ENCODE results near the gene PDE7B.

PDE7B gene

GRCh38 chr6:136039185-136039584, 187.7 kb downstream of the PDE7B start:
- H3K4me3 ChIP-seq (ENCODE audit: extremely low read depth, insufficient read depth, low read length, poor library complexity, severe bottlenecking): no peak overlapping the region
- no peaks in the 10 kb centered on the region for H3K36me3 ChIP-seq (ENCODE audit: control insufficient read depth, insufficient read depth, low read length)
- no peak overlapping the region for H3K27ac ChIP-seq (ENCODE audit: low read depth, low read length, severe bottlenecking)
- H3K4me1 ChIP-seq (ENCODE audit: control insufficient read depth, insufficient read depth, low read length, poor library complexity, severe bottlenecking): peaks cover 11% of the 10 kb centered on the region
- WGBS, 2 experiments (ENCODE audit: insufficient coverage in 2 of 2): 100% methylated on average over 1 of the region's 4 CpGs; no CpG with 5 or more reads in 1 of the 2 experiments
- no peaks in the 10 kb centered on the region for H3K9me3 ChIP-seq (ENCODE audit: control insufficient read depth, low read length)

- WGBS, 2 experiments (ENCODE audit: insufficient coverage in 2 of 2): 83 to 89% methylated on average over 1 of the region's 1 CpG
Observed at GRCh38 chr6:136050475-136050874, 199.0 kb downstream of the PDE7B start.

GRCh38 chr6:136051140-136051775, 199.8 kb downstream of the PDE7B start:
- H3K4me3 ChIP-seq (ENCODE audit: extremely low read depth, insufficient read depth, low read length, poor library complexity, severe bottlenecking): no peak overlapping the region
- peak overlapping the region; percentile 74 for H3K27ac ChIP-seq (ENCODE audit: low read depth, low read length, severe bottlenecking)
- WGBS, 2 experiments (ENCODE audit: insufficient coverage in 2 of 2): 82% methylated on average over 7 to 8 of the region's 12 CpGs
- no peaks in the 10 kb centered on the region for H3K36me3 ChIP-seq (ENCODE audit: control insufficient read depth, insufficient read depth, low read length)
- peaks cover 16% of the 10 kb centered on the region for H3K4me1 ChIP-seq (ENCODE audit: control insufficient read depth, insufficient read depth, low read length, poor library complexity, severe bottlenecking)
- H3K9me3 ChIP-seq (ENCODE audit: control insufficient read depth, low read length): no peaks in the 10 kb centered on the region

More at GRCh38 chr6:136050475-136050874, 199.0 kb downstream of the PDE7B start:
- no peaks in the 10 kb centered on the region for H3K36me3 ChIP-seq (ENCODE audit: control insufficient read depth, insufficient read depth, low read length)
- peak overlapping the region; percentile 74 for H3K27ac ChIP-seq (ENCODE audit: low read depth, low read length, severe bottlenecking)
- H3K4me1 ChIP-seq (ENCODE audit: control insufficient read depth, insufficient read depth, low read length, poor library complexity, severe bottlenecking): peaks cover 16% of the 10 kb centered on the region
- no peaks in the 10 kb centered on the region for H3K9me3 ChIP-seq (ENCODE audit: control insufficient read depth, low read length)
- no peak overlapping the region for H3K4me3 ChIP-seq (ENCODE audit: extremely low read depth, insufficient read depth, low read length, poor library complexity, severe bottlenecking)

- H3K4me3 ChIP-seq (ENCODE audit: extremely low read depth, insufficient read depth, low read length, poor library complexity, severe bottlenecking): no peak overlapping the region
- no peak overlapping the region for H3K27ac ChIP-seq (ENCODE audit: low read depth, low read length, severe bottlenecking)
- H3K4me1 ChIP-seq (ENCODE audit: control insufficient read depth, insufficient read depth, low read length, poor library complexity, severe bottlenecking): peaks cover 16% of the 10 kb centered on the region
- H3K9me3 ChIP-seq (ENCODE audit: control insufficient read depth, low read length): no peaks in the 10 kb centered on the region
- no peaks in the 10 kb centered on the region for H3K36me3 ChIP-seq (ENCODE audit: control insufficient read depth, insufficient read depth, low read length)
- 83% methylated on average over 2 of the region's 2 CpGs; no CpG with 5 or more reads in 1 of the 2 experiments for WGBS, 2 experiments (ENCODE audit: insufficient coverage in 2 of 2)
Observed at GRCh38 chr6:136052031-136052430, 200.5 kb downstream of the PDE7B start.

- Histone ChIP-seq H3K4me3 (ENCODE audit: extremely low read depth, insufficient read depth, low read length, poor library complexity, severe bottlenecking) (no peak overlapping the region), H3K9me3 (ENCODE audit: control insufficient read depth, low read length) (no peaks in the 10 kb centered on the region), H3K27ac (ENCODE audit: low read depth, low read length, severe bottlenecking) (no peak overlapping the region), H3K36me3 (ENCODE audit: control insufficient read depth, insufficient read depth, low read length) (no peaks in the 10 kb centered on the region), H3K4me1 (ENCODE audit: control insufficient read depth, insufficient read depth, low read length, poor library complexity, severe bottlenecking) (no peaks in the 10 kb centered on the region)
- no CpG with 5 or more reads among the region's 1 CpG for WGBS, 2 experiments (ENCODE audit: insufficient coverage in 2 of 2)
Observed at GRCh38 chr6:136058852-136059251, 207.4 kb downstream of the PDE7B start.

GRCh38 chr6:136059308-136059707, 207.8 kb downstream of the PDE7B start:
- Histone ChIP-seq H3K27ac (ENCODE audit: low read depth, low read length, severe bottlenecking) (no peak overlapping the region), H3K9me3 (ENCODE audit: control insufficient read depth, low read length) (no peaks in the 10 kb centered on the region), H3K4me3 (ENCODE audit: extremely low read depth, insufficient read depth, low read length, poor library complexity, severe bottlenecking) (no peak overlapping the region), H3K36me3 (ENCODE audit: control insufficient read depth, insufficient read depth, low read length) (no peaks in the 10 kb centered on the region), H3K4me1 (ENCODE audit: control insufficient read depth, insufficient read depth, low read length, poor library complexity, severe bottlenecking) (no peaks in the 10 kb centered on the region)
- WGBS, 2 experiments (ENCODE audit: insufficient coverage in 2 of 2): 87 to 100% methylated on average over 2 to 5 of the region's 6 CpGs

- Histone ChIP-seq H3K36me3 (ENCODE audit: control insufficient read depth, insufficient read depth, low read length) (no peaks in the 10 kb centered on the region), H3K27ac (ENCODE audit: low read depth, low read length, severe bottlenecking) (no peak overlapping the region), H3K9me3 (ENCODE audit: control insufficient read depth, low read length) (no peaks in the 10 kb centered on the region), H3K4me3 (ENCODE audit: extremely low read depth, insufficient read depth, low read length, poor library complexity, severe bottlenecking) (no peak overlapping the region), H3K4me1 (ENCODE audit: control insufficient read depth, insufficient read depth, low read length, poor library complexity, severe bottlenecking) (no peaks in the 10 kb centered on the region)
Observed at GRCh38 chr6:136060052-136060451, 208.6 kb downstream of the PDE7B start.

GRCh38 chr6:136060759-136061158, 209.3 kb downstream of the PDE7B start:
- no peak overlapping the region for H3K27ac ChIP-seq (ENCODE audit: low read depth, low read length, severe bottlenecking)

GRCh38 chr6:136061701-136062100, 210.2 kb downstream of the PDE7B start:
- 91 to 93% methylated on average over 4 of the region's 5 CpGs for WGBS, 2 experiments (ENCODE audit: insufficient coverage in 2 of 2)
- no peak overlapping the region for H3K27ac ChIP-seq (ENCODE audit: low read depth, low read length, severe bottlenecking)
- no peak overlapping the region for H3K4me3 ChIP-seq (ENCODE audit: extremely low read depth, insufficient read depth, low read length, poor library complexity, severe bottlenecking)
- no peaks in the 10 kb centered on the region for H3K9me3 ChIP-seq (ENCODE audit: control insufficient read depth, low read length)
- H3K4me1 ChIP-seq (ENCODE audit: control insufficient read depth, insufficient read depth, low read length, poor library complexity, severe bottlenecking): no peaks in the 10 kb centered on the region
- H3K36me3 ChIP-seq (ENCODE audit: control insufficient read depth, insufficient read depth, low read length): no peaks in the 10 kb centered on the region

More at GRCh38 chr6:136060759-136061158, 209.3 kb downstream of the PDE7B start:
- H3K4me1 ChIP-seq (ENCODE audit: control insufficient read depth, insufficient read depth, low read length, poor library complexity, severe bottlenecking): no peaks in the 10 kb centered on the region
- H3K9me3 ChIP-seq (ENCODE audit: control insufficient read depth, low read length): no peaks in the 10 kb centered on the region
- H3K36me3 ChIP-seq (ENCODE audit: control insufficient read depth, insufficient read depth, low read length): no peaks in the 10 kb centered on the region
- H3K4me3 ChIP-seq (ENCODE audit: extremely low read depth, insufficient read depth, low read length, poor library complexity, severe bottlenecking): no peak overlapping the region

- no peak overlapping the region for H3K27ac ChIP-seq (ENCODE audit: low read depth, low read length, severe bottlenecking)
- H3K36me3 ChIP-seq (ENCODE audit: control insufficient read depth, insufficient read depth, low read length): no peaks in the 10 kb centered on the region
- peaks cover 2% of the 10 kb centered on the region for H3K4me1 ChIP-seq (ENCODE audit: control insufficient read depth, insufficient read depth, low read length, poor library complexity, severe bottlenecking)
- WGBS, 2 experiments (ENCODE audit: insufficient coverage in 2 of 2): 94 to 100% methylated on average over 1 to 3 of the region's 3 CpGs
- no peaks in the 10 kb centered on the region for H3K9me3 ChIP-seq (ENCODE audit: control insufficient read depth, low read length)
- H3K4me3 ChIP-seq (ENCODE audit: extremely low read depth, insufficient read depth, low read length, poor library complexity, severe bottlenecking): no peak overlapping the region
Observed at GRCh38 chr6:136063096-136063495, 211.6 kb downstream of the PDE7B start.

GRCh38 chr6:136066005-136066404, 214.5 kb downstream of the PDE7B start:
- H3K9me3 ChIP-seq (ENCODE audit: control insufficient read depth, low read length): no peaks in the 10 kb centered on the region
- H3K4me1 ChIP-seq (ENCODE audit: control insufficient read depth, insufficient read depth, low read length, poor library complexity, severe bottlenecking): peaks cover 10% of the 10 kb centered on the region

More at GRCh38 chr6:136066005-136066404, 214.5 kb downstream of the PDE7B start:
- Histone ChIP-seq H3K36me3 (ENCODE audit: control insufficient read depth, insufficient read depth, low read length) (no peaks in the 10 kb centered on the region), H3K27ac (ENCODE audit: low read depth, low read length, severe bottlenecking) (no peak overlapping the region), H3K4me3 (ENCODE audit: extremely low read depth, insufficient read depth, low read length, poor library complexity, severe bottlenecking) (no peak overlapping the region)
- no CpG with 5 or more reads among the region's 3 CpGs for WGBS, 2 experiments (ENCODE audit: insufficient coverage in 2 of 2)

All from mesodermal cell (in vitro differentiated cells).